Activated CD4-positive, alpha-beta T cell treated with anti-CD3 and anti-CD28 coated beads, Interleukin-10, Interleukin-2, amounts not matched to agents 100 ng/mL and 50 ng/mL, durations not matched to agents 16 hours and 8 hours (primary cell): ENCODE data around the gene U2SURP.
"Not testable (repeated sequence)": the region's sequence is repeated elsewhere in the genome, so short reads cannot be mapped to it uniquely, and the experiment has no call there.

Experiments
- DNase-seq: peaks from one replicate; pipeline ENCODE4 v3.0.0-alpha.2; 2020

Gene U2SURP

GRCh38 chr3:143024351-143024960 lies 23.1 kb downstream of the U2SURP start:
- DNase-seq, result no peak

- no peak for DNase-seq
These were observed 30.0 kb downstream of the U2SURP start for GRCh38 chr3:143031327-143031726.

GRCh38 chr3:143031796-143032387 lies 30.5 kb downstream of the U2SURP start:
- not testable (repeated sequence) for DNase-seq

DNA sequence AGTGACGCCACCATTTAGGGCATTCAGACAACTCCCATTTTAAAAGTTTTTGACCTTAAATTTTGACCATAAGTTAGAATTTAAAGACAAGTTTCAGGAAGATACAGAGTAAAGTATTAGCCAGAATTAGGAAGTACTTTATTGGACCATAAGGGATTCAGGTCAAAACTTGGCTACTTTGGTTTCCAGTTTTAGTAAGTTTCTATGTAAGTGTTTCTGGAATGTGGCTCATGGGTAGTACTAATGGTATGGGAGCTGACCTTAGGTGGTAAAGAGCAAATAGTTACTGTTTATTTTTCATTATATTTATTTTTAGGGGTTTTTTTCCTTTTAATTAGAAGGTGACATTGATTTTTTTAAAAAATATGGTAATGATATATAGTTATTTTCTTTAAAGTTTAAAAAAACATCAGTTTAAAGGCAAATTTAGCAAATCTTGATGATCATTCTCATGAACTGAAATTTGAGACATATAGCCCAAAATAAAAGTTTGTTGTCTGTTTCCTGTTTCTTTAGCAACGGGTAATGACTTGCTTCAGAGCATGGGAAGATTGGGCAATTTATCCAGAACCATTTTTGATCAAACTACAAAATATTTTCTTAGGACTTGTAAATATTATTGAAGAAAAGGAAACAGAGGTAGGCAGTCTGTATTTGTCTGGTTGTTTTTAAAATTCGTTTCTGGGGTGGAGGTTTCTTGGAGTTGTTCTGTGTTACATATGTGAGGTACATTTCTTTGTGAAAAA lies 34.3 kb downstream of the U2SURP start:
- DNase-seq, result no peak

DNA sequence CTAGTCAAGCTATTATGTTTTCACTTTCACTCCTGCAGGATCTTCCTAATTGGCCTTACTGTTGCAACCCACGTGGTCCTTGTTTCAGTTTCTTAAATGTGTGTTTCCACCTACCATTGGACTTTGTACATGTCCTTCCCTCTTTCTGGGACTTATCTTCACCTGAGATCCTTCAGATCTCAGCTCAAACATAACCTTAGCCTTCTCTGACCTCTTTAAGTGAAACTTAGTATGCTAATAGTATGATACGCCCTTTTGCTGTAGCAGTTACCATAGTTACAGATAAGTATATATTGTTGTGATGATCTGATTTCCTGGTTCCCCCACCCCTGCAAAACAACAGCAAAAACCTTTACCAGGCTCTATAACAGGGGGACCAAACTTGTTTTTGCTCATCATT lies 35.2 kb downstream of the U2SURP start:
- DNase-seq, result no peak

- DNase-seq, result no peak
These were observed 36.5 kb downstream of the U2SURP start for GRCh38 chr3:143037867-143038266.

DNA sequence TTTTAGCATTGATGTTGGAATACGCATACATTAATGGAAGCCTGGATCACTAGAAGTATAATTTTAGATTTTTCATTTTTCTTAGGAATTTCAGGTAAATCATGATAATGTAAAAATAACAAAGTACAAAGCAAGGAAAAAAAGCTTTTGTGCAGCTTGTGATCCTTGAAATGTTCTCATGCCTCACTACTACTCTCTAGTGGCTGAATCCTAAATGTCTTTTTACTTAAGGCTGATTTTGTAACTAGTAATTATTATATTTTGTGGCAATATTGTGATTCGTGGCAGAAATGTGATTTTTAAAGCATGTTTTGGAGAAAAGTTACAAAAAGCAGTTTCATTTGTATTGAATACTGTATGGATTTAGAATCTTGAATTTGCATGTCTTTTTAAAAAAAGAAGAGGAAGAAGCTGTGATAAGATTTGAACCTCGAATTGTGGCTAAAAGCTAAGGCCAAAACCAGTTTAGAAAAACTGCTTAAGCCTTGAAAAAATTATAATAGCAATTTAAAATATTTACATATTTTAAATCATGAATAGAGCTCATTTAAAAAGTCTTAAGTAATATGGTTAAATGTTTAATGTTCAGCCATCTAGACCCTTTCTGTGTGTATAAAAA lies 39.0 kb downstream of the U2SURP start:
- DNase-seq, result no peak

DNA sequence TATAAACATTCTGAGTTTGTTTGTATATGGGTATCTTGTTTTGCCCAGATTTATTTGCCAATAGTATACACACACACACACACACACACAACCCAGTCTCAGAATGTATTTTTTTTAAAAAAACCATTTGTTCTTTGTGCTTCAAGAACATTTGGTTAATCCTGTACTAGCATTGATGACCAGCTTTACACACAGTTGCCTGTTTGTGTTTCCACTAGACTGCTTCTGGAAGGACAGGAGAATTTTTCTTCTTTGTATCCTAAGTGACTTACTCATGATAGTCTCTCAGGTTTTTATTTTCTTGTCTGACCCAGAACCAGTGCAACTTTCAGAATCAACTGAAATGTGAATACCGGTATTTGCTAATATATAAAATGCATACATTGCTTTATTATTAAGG lies 40.5 kb downstream of the U2SURP start:
- no peak for DNase-seq

- no peak for DNase-seq
These were observed 44.3 kb downstream of the U2SURP start for GRCh38 chr3:143045639-143046038.

DNA sequence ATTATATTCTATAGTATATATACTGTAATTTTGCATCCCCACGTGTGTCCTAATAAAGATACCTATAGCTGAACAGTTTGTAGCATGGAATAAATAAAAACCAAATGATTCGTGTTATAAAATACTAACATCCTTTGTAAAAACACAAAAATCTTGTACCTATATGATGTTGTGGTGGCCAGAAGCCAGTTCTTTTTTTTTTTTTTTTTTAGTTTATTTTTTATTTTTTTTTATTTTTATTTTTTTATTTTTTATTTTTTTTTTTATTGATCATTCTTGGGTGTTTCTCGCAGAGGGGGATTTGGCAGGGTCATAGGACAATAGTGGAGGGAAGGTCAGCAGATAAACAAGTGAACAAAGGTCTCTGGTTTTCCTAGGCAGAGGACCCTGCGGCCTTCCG lies 44.7 kb downstream of the U2SURP start:
- not testable (repeated sequence) for DNase-seq

- no peak for DNase-seq
These were observed 52.6 kb downstream of the U2SURP start for GRCh38 chr3:143054011-143054410.

- no peak for DNase-seq
These were observed 55.0 kb downstream of the U2SURP start for GRCh38 chr3:143056372-143056771.

DNA sequence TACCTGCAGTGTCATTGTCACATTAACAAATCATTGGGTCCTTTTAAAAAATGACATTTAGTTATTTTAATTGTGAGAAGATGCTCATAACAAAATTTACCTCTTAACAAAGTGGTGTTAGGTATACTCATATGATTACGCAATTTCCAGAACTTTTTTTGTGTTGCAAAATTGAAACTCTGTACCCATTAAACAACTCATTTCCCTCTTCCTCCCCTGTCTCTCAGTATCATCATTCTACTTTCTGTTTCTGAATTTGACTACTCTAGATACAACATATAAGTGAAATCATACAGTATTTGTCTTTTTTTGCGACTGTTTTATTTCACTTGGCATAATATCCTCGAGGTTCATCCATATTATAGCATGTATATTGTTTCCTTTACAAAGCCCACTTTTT lies 59.5 kb downstream of the U2SURP start:
- DNase-seq, result peak; percentile 85

DNA sequence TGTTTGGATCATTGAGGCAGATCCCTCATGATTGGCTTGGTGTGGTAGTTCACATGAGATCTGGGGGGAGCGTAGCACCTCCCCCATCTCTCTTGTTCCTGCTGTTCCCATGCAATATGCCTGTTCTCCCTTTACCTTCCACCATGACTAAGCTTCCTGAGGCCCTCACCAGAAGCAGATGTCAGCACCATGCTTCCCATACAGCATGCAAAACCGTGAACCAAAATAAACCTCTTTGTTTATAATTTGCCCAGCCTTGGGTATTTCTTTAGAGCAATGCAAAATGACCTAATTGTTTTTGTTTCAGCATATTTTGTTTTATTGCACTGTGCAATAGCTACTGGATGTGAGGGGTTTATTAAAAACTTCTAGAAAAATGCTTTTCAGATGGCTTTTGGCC lies 61.6 kb downstream of the U2SURP start:
- DNase-seq, result no peak

DNA sequence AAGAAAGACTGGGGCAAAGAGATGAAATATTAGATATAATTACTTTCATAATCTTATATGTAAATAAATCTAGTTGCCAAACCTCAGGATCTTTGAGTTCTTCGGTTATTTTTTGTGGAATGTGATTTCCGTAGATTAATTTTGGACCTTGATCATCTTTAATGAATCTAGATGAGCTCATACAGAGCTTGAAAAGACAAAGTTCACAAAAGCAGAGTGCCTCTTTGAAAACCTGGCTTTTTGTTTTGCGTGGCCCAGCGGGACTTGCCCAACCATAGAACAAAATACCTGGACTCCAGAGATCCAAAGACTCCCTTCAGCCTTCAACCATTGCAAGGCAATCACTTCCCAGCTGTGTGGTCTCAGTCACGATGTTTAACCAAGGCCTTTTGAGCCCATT lies 63.4 kb downstream of the U2SURP start:
- no peak for DNase-seq

- DNase-seq, result no peak
These were observed 64.0 kb downstream of the U2SURP start for GRCh38 chr3:143065364-143065763.

DNA sequence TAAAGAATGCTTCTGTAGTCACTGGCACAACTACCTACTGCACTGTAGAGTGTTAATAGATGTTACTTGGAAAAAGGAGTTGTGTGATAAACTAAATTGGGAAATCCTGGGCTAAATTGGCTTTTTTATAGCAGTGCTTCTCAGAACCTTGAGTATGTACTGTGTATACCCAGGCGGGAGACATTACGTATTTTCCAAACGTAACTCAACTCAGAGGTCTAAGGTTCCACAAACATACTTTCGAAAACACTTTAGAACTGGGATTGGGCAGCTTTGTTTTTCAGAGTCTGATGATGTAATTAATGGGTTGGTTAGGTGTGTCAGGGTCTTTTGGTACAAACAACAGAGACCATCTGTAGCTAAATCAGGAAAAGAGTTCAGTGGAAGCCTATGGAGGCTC lies 64.7 kb downstream of the U2SURP start:
- DNase-seq, result no peak

GRCh38 chr3:143067201-143067600 lies 65.8 kb downstream of the U2SURP start:
- DNase-seq, result no peak

GRCh38 chr3:143068059-143068458 lies 66.7 kb downstream of the U2SURP start:
- DNase-seq, result no peak

DNA sequence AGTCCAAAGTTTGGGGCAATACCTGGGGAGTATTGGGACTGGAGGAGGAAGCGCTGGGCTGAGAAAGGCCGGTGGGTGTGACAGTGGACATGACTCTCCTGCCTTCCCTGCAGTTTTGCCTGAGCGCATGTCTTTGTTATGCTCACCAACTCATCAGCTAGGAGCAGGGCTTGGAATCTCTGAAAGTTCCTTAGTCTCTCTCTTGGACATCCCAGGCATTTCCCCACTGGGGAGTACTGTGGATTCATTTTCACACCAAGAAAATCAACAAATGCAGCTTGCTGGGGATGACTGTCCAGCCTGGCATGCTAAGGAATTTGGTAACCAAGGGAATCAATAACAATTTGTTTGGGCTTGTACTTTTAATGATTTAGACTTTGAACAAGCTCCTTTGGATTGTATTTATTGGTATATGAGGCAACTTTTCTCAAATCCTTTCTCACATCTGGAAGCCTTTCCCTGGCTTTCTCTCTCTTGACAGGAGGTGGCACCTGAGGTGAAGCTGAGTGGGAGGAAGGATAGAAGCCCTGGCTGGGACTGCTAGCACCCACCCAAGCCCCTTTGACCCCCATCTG lies 69.7 kb downstream of the U2SURP start:
- DNase-seq, result no peak

DNA sequence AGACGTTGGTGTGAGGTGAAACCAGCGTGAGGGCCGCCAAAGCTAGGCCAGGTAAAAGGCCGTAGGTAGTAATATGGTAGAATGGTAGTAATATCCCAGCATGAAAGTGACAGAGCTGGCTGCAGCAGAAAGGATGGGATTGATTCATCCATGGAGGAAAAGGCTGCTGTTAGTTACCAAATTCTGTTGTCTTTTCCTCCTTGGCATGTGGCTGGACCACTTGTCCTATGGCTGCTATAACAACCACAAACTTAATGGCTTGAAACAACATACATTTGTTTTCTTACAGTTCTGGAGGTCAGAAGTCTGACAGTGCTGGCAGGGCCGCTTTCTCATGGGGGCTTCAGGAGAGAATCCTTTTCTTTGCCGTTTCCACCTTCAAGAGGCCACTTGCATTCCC lies 70.4 kb downstream of the U2SURP start:
- no peak for DNase-seq

DNA sequence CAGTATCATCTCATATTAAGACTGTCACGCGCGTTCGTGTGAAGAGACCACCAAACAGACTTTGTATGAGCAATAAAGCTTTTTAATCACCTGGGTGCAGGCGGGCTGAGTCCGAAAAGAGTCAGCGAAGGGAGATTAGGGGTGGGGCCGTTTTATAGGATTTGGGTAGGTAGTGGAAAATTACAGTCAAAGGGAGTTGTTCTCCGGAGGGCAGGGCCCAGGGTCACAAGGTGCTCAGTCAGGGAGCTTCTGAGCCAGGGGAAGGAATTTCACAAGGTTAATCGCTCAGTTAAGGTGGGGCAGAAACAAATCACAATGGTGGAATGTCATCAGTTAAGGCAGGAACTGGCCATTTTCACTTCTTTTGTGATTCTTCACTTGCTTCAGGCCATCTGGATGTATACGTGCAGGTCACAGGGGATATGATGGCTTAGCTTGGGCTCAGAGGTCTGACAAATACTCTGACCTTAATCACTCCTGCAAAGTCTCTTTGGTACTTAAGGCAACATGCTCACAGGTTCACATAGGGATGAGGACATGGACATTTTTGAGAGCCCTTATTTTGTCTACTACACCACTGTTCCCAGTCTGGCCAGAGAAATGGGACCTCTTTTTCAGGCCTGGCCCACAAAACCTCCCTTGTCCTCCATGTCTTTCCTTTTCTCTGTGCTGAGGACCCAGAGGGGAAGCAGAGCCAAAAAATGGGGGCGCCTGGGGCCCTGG lies 71.1 kb downstream of the U2SURP start:
- not testable (repeated sequence) for DNase-seq

DNA sequence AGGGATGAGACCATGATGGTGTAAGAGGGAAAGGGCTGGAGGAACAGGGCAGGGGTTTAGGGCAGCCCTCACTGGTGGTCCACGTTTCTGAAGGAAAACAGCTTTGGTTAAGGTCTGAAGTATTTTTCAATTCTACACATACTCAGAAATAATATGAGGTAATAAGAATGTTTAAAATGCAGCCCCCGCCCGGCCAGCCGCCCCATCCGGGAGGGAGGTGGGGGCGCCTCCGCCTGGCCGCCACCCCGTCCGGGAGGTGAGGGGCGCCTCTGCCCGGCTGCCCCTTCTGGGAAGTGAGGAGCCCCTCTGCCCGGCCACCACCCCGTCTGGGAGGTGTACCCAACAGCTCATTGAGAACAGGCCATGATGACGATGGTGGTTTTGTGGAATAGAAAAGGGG lies 72.2 kb downstream of the U2SURP start:
- DNase-seq, result not testable (repeated sequence)
